GM06990 (cell line): ENCODE data around the gene ARHGEF19.
"Not testable (repeated sequence)": the region's sequence is repeated elsewhere in the genome, so short reads cannot be mapped to it uniquely, and the experiment has no call there.

Experiments
- DNase-seq: peaks from one replicate; pipeline ENCODE4 v3.0.0-alpha.2; 2011; ENCODE audit not compliant: insufficient read length; ENCODE audit errors: extremely low read depth
- H3K27me3 ChIP-seq: replicated peaks from 2 replicates; pipeline ENCODE4 v1.6.0; 2011; ENCODE audit warnings: low read length; ENCODE audit not compliant: control insufficient read depth, insufficient read depth
- H3K36me3 ChIP-seq: 2 replicates; pipeline ENCODE4 v1.5.1; 2011; ENCODE audit warnings: low read length; ENCODE audit not compliant: control insufficient read depth, insufficient read depth
- H3K4me3 ChIP-seq: replicated peaks from 2 replicates; pipeline ENCODE4 v1.5.1; 2011; ENCODE audit warnings: low read depth, mild to moderate bottlenecking, control low read depth, low read length
- TF ChIP-seq, protein P1 (sequence below): IDR thresholded peaks from 2 replicates; pipeline ENCODE4 v1.5.1; 2011; ENCODE audit warnings: low read length, control low read depth, mild to moderate bottlenecking, inconsistent platforms; ENCODE audit not compliant: insufficient read depth, poor library complexity, severe bottlenecking

ARHGEF19 gene

DNA sequence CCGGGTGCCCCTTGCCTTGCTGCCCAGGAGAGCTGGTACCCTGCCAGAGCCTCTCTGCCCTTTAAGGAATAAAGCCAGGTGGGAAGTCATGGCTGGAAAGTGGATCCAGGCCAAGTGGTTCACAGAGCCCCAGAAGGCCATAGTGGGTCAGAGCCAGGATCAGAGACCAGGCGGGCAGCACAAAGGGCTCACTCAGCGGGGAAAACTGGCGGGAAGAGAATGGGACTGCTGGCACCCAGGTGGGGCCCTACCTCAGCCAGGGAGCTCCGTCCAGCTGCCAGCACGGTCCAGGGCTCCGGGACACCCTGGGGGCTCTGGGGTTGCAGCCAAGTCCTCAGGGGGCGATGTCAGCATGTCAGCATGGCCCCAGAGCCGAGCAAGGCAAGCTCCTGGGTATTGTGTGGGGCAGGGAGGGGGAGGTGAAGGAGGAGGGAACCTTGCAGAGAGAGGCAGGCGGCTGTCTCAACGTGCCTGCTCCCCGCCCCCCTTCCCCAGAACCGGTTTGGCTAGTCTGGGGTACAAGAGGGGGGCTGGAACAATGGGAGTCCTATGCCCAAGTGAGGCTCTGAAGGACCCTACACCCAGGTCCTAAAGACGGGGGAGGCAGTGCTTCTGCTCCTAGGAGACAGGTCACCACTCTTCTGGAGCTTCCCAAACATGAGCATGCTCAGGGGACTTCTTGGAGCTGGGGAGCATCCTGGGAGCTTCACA is at the start of gene ARHGEF19:
TSS of gene ARHGEF19 (minus strand) at position 402 of the 711 bp plus-strand sequence. CDS start 3,598 bp downstream, outside the sequence.
- TF ChIP-seq, protein P1, sequence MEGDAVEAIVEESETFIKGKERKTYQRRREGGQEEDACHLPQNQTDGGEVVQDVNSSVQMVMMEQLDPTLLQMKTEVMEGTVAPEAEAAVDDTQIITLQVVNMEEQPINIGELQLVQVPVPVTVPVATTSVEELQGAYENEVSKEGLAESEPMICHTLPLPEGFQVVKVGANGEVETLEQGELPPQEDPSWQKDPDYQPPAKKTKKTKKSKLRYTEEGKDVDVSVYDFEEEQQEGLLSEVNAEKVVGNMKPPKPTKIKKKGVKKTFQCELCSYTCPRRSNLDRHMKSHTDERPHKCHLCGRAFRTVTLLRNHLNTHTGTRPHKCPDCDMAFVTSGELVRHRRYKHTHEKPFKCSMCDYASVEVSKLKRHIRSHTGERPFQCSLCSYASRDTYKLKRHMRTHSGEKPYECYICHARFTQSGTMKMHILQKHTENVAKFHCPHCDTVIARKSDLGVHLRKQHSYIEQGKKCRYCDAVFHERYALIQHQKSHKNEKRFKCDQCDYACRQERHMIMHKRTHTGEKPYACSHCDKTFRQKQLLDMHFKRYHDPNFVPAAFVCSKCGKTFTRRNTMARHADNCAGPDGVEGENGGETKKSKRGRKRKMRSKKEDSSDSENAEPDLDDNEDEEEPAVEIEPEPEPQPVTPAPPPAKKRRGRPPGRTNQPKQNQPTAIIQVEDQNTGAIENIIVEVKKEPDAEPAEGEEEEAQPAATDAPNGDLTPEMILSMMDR, result no peak
- no peaks in the 10 kb centered on the region for H3K36me3 ChIP-seq
- H3K4me3 ChIP-seq, result no peak within 1 kb of the TSS
- no peaks in the 10 kb centered on the region; the same call in 1 of the 2 replicates for H3K27me3 ChIP-seq
- no peak for DNase-seq

DNA sequence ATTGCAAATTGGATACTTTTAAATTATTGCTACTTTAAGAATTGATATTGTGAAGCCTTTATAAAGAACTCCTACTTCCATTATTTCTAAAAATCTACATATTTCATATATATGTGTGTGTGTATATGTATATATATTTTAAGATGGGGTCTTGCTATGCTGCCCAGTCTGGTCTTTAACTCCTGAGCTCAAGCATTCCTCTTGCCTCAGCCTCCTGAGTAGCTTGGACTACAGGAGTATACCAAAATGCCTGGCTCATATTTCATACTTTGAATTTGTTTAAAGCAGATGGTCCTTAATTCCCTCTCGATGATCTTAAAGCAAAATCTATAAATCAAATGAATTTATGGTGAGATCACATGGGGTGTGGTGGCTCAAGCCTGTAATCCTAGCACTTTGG is 49.6 kb upstream of the ARHGEF19 start:
- Histone ChIP-seq H3K4me3 (no peak overlapping the region), H3K27me3 (no peaks in the 10 kb centered on the region), H3K36me3 (no peaks in the 10 kb centered on the region)
- TF ChIP-seq, protein P1, result no peak
- no peak for DNase-seq

- no peaks in the 10 kb centered on the region for H3K27me3 ChIP-seq
- H3K4me3 ChIP-seq, result no peak overlapping the region
- TF ChIP-seq, protein P1, result no peak
- no peak for DNase-seq
- H3K36me3 ChIP-seq, result 0 out of 2 replicates have a peak, but pooled peaks cover 1% of the 10 kb centered on the region
These were observed 48.4 kb upstream of the ARHGEF19 start for GRCh38 chr1:16260814-16261213.

- Histone ChIP-seq H3K27me3 (no peaks in the 10 kb centered on the region), H3K4me3 (no peak overlapping the region), H3K36me3 (0 out of 2 replicates have a peak, but pooled peaks cover 3% of the 10 kb centered on the region)
- TF ChIP-seq, protein P1, result no peak
- no peak for DNase-seq
These were observed 46.2 kb upstream of the ARHGEF19 start for GRCh38 chr1:16258591-16259135.

DNA sequence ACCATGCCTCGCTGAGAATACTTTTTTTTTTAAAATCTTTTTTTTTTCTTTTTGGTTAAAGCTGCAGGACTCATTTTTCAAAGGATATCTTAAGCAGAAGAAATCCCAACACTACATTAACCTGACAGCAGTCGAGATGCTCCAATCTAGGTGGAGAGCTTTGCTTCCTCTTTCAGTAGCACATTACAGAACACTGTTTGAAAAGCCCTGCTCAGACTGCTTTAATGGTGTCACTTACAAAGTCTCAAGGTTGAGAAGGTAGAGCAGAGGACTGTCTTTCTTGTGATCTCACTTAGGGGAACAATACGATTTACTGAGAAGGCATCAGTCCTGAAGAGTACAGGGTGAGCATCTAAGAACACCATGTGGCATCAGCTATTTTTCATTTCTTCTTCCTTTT is 45.5 kb upstream of the ARHGEF19 start:
- Histone ChIP-seq H3K4me3 (no peak overlapping the region), H3K36me3 (0 out of 2 replicates have a peak, but pooled peaks cover 5% of the 10 kb centered on the region), H3K27me3 (no peaks in the 10 kb centered on the region)
- TF ChIP-seq, protein P1, result no peak
- DNase-seq, result no peak

DNA sequence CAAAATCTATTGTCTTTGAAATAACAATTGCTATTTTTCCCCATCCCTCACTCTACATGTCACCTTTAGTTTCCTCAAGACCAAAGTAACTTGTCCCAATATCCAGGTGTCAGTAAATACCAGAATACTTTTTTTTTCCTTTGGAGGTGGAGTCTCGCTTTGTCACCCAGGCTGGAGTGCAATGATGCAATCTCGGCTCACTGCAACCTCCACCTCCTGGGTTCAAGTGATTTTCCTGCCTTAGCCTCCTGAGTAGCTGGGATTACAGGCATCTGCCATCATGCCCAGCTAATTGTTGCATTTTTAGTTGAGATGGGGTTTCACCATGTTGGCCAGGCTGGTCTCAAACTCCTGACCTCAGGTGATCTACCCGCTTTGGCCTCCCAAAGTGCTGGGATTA is 45.1 kb upstream of the ARHGEF19 start:
- not testable (repeated sequence) for H3K4me3 ChIP-seq, DNase-seq, H3K36me3 ChIP-seq, H3K27me3 ChIP-seq
